NCI-H1048 (cell line): Measurements from ENCODE around the gene PTPRN2.
"Not testable (repeated sequence)": the region's sequence is repeated elsewhere in the genome, so short reads cannot be mapped to it uniquely, and the experiment has no call there.

Experiments used
- DNase-seq: peaks from one replicate; lab custom pipeline; 2025; lab: John Stamatoyannopoulos, UW

Gene PTPRN2

GRCh38 chr7:157905651-157906461 is 681.8 kb downstream of the PTPRN2 start:
- DNase-seq, result no peak

DNA sequence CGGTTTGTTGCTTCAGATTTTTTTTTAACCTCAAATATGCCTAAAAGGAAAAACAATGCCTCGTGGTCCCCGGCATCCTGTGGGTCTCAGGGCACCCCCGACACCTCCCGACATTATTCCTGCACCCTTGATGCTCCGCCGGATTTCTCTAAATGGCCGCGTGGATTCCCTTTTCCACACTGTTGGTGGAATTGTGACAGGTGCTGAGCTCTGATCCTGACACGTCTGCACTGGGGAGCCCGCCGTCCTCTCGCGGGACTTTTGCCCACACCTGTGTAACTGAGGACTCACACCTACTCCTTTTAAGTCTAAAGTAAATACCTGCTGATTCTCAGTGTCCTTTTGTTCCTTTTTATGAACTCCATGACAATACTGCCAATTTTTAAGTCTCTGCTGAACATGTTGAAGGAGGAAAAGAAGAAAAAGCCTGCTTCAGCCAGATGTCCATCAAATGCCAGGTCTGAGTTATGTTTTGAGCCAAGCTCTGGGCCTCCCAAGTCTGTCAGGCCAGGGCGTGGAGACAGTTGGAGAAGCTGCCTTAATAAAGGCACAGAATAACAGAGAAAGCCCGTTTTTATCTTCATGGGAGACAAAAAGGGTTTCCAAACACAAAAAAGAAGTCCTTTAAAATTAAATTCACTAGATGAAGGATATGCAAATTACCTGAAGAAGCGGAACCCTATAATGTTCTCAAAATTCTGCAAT is 682.6 kb downstream of the PTPRN2 start:
- no peak for DNase-seq

GRCh38 chr7:157904211-157904865 is 683.3 kb downstream of the PTPRN2 start:
- DNase-seq, result no peak

GRCh38 chr7:157903710-157904109 is 683.9 kb downstream of the PTPRN2 start:
- DNase-seq, result no peak

GRCh38 chr7:157903296-157903695 is 684.3 kb downstream of the PTPRN2 start:
- no peak for DNase-seq

DNA sequence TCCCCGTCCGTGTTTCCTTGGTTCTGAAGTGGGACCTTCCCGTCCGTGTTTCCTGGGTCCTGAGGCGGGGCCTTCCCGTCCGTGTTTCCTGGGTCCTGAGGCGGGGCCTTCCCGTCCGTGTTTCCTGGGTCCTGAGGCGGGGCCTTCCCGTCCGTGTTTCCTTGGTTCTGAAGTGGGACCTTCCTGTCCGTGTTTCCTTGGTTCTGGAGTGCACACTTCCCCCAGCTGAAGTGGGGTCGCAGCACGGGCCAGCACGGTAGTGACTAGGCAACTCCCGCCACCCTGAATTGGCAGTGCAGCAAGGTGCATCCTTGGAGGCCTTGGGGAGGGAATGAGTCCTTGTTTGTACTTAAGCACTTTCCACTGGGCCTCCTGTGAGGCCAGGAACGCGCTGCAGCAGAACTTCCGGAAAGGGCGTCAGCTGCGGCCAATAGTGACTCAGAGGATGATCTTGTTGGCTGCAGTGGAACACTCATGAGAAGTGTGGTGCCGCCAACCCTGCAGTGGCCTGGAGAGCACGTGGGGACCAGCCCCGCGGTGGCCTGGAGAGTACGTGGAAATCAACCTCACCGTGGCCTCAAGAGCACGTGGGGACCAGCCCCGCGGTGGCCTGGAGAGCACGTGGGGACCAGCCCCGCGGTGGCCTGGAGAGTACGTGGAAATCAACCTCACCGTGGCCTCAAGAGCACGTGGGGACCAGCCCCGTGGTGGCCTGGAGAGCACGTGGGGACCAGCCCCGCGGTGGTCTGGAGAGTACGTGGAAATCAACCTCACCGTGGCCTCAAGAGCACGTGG is 685.6 kb downstream of the PTPRN2 start:
- DNase-seq, result not testable (repeated sequence)

DNA sequence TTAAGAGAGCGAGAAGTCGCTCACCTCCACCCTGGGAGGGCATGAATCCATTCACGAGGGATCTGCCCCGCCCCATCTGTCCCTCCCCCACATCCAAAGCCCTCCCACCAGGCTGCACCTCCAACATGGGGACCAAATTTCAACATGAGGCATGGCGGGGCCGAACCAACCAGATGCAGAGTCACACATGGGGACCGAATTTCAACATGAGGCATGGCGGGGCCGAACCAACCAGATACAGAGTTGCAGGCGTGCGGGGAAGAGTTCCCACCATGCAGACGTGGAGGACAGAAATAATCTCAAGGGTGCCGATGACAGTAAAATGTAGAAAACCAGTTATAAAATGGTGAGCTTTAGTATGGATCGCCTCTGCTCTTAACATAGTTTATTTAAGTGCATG is 686.5 kb downstream of the PTPRN2 start:
- DNase-seq, result no peak

DNA sequence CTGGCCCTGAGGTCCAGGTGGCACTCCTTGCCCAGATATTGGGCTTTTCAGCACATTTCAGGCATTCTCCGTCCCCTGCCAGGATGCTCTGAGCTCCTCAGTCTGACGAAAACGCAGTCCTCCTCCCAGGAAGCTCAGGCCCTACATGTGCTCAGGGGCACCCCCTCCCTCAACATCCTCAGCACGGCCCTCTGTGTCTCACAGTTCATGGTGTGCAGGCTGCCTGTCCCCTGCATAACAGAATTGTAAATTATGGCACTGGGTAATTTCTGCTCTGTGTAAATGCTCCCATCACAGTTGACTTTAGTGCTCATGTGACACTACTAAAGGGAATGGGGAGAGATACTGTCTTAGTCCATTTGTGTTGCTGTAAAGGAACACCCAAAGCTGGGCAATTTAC is 687.1 kb downstream of the PTPRN2 start:
- DNase-seq, result no peak

DNA sequence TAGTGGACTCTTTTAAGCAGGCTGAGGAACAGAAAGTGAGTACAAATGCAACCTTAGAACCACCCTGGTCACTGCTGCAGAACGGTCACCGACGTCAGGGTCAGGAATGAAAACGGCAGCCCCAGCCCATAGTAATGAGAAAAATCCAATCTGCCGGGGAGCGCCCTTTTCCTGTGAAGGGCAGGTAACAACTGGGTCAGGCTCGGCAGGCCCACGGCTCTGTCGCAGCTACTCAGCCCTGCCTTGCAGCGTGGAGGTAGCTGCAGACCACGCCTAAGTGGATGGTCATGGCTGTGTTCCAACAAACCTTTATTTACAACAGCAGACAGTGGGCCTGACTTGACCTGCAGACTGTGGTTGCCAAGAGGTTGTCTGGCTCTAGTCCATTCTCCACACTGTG is 687.6 kb downstream of the PTPRN2 start:
- DNase-seq, result no peak

- no peak for DNase-seq
Measured at GRCh38 chr7:157898802-157899505, 688.7 kb downstream of the PTPRN2 start.

DNA sequence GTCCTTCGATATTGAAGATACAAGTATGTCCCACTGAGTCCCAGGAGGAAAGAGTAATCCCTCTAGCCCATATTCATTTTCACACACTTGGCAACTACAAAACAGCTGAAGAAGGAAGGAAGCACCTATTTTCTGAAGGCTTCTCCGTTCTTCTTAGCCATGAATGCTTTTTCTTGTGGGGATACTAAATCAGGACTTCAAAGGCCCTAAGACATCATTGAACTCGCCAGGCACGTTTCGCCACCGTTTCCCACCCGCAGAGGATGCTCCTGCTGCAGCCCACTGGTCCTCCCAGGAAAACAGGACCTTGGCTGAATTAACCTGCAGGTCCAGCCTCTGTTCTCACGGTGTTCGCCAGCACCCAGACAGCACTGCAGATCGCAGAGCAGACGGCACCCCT is 689.4 kb downstream of the PTPRN2 start:
- no peak for DNase-seq

DNA sequence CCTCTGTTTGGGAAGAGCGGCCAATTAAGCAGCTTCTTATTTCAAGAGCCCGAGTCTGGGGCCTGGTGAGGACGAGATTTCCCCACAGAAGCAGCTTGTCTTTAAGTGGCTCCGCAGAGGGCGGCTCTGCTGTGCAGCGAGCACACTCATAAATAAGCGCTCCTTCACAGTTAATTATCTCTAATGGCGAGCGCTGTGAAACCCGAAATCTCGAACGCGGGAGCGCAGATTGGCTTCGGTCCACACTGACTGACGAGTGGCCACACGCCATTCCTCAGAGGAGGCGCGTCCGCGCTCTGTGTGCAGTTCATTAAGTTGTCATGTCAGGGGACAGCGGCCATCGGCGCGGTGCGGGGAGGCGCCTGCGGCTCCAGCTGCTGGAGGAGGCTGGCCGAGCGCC is 689.9 kb downstream of the PTPRN2 start:
- no peak for DNase-seq

DNA sequence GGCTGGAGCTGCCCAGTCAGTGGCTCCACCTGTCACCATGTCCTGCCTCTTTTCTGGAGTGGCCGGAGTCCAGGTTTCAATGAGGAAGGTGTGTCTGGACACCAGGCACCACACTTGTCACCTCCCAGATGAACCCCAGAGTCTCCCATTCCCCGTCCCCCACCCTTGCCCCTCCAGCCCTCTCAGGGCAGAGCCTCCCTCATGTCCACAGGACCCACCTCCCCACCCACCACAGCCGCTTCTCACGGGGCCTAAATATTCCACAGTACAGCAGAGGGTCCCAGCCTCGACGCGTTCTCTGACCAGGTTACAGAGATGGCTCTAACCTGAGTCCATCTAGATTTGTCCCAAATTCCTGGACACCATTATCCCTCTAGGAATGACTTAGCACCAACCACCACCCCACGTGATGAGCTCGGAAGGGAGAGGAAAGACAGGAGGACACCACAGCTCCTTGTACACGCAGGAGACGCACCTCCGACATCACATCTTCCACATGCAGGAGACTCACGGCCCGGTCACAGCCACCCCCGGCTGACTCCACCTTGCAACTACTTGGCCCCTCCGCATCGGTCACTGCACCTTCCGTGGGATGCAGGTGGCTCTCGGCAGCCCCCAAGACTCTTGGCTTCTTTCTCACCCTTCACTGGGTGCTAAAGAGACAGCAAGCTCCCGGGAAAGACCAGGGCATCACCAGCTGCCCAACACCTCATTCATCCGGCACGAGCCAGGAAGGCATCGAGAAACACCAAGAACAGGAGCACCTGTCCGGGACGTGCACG is 690.7 kb downstream of the PTPRN2 start:
- no peak for DNase-seq

DNA sequence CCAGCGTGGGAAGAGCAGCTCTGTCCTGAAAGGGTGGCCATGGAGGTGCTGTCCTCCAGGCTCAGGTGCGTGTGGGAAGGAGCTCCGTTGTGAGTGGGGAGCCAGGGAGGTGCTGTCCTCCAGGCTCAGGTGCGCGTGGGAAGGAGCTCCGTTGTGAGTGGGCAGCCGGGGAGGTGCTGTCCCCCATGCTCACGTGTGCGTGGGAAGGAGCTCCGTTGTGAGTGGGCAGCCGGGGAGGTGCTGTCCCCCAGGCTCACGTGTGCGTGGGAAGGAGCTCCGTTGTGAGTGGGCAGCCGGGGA is 691.3 kb downstream of the PTPRN2 start:
- not testable (repeated sequence) for DNase-seq

DNA sequence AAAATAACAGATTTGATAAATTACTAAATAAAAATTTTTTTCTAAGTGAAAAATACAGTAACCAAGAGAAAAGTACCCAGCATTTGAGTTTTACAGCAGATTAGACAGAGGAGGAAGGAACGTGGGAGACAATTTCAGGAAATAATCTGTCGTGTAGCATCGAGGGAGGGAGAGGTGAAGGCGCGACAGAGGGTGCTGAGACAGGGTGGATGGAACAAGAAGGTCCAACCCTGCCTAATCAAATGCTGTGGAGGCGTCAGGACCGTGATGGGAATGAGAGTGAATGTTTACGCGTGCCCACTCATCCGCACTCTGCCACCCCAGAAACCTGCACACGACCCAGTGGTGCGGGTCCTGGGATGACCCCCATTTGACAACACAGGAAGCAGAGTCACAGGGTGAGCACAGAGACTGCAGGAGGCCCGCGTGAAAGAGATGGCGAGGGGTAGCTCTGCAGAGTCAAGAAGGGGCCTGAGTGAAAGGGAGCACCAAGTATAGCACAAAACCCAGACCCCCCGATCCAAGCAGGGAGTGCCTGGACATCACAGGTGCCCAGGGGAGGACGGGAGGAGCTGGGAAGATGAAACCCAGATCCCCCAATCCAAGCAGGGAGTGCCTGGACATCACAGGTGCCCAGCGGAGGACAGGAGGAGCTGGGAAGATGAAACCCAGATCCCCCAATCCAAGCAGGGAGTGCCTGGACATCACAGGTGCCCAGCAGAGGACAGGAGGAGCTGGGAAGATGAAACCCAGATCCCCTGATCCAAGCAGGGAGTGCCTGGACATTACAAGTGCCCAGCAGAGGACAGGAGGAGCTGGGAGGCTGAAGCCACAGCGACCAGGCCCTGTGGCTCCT is 691.9 kb downstream of the PTPRN2 start:
- DNase-seq, result no peak

DNA sequence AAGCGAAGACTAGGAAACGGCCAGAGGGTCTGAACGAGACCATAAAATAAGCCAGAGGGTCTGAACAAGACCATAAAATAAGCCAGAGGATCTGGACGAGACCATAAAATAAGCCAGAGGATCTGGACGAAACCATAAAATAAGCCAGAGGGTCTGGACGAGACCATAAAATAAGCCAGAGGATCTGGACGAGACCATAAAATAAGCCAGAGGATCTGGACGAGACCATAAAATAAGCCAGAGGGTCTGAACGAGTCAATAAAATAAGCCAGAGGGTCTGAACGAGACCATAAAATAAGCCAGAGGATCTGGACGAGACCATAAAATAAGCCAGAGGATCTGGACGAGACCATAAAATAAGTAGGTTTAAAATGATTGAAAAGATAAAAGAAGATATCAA is 692.5 kb downstream of the PTPRN2 start:
- not testable (repeated sequence) for DNase-seq

DNA sequence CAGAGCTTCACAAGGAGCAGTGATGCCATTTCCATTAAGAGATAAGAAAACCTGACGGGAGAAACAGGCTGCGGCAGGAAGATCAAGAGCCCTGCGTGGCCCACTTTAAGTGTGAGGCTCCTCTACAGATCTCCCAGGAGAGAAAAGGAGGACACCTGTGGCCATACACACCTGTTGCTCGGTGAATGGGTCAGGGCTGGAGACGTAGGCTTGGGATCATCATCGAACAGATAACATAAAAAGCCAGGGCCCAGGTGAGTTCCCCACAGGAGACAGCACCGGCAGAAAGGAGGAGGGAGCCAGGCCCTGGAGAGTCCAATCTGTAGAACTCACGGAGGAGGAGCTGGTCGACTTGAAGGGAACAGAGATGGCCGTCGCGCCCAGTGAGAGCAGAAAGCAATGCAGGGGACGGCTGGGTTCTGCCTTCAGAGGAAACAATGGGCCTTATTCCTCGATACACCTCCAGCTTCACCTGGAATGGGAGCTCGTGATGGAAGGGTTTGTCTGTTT is 694.0 kb downstream of the PTPRN2 start:
- no peak for DNase-seq

DNA sequence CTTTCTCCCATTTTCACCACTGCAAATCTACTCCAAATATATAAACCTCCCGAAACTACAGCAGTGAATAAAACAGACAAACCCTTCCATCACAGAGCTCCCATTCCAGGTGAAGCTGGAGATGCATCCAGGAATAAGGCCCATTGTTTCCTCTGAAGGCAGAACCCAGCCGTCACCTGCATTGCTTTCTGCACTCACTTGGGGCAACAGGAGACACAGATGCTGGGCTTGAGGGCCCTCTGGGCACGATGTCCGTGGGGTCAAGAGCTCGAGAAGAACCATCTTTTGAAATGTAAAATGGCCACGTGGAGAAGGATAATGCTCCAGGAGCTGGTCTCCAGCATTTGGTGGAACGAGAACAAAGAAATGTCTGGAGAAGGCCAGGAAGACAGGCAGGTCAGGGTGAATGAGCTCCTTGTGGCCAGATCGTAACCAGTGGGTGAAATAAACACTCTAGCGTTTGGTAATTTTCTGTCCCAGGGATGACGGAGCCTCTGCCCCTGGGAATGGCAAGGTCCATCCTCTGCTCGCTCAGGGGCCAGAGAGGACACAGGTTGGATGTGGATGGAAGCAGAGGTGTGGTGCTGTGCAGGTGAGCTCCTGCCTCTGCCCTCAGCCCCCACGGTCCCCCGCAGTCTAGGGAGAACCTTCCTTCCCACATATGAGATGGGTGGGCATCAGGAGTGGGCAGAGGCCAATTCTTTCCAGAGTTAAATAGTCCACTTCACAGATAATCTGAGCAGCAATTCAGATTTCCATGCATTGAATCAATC is 694.7 kb downstream of the PTPRN2 start:
- DNase-seq, result no peak

- DNase-seq, result no peak
Measured at GRCh38 chr7:157890921-157891401, 696.7 kb downstream of the PTPRN2 start.
